SK-N-SH (cell line): ENCODE results near the gene PPM1N. TPM values are rescaled to one million over a fixed set of nuclear protein-coding genes. Genes with fewer than 3 reads are reported as not detected.

Experiments
- CTCF ChIA-PET: fragments of 300-600, 350-600 bp; formaldehyde crosslinking; extraction: SDS; loops from one replicate; lab custom pipeline; 2021; lab: Yijun Ruan, JAX
- POLR2A ChIA-PET: fragments of 350-600 bp; sonication (Branson Sonifier 250); formaldehyde crosslinking; extraction: SDS; loops from one replicate; lab custom pipeline; 2020; ENCODE audit warnings: antibody characterized with exemption, inconsistent platforms; lab: Yijun Ruan, JAX
- DNase-seq: peaks from one replicate; pipeline ENCODE4 v3.0.0; 2012
- H2AFZ ChIP-seq: fragments of 200-600 bp; sonication (generic); 2 replicates; pipeline ENCODE4 v1.8.1; 2016; ENCODE audit warnings: antibody characterized with exemption, mild to moderate bottlenecking, low read depth
- H3F3A ChIP-seq: fragments of 200-600 bp; sonication (generic); replicated peaks from 2 replicates; pipeline ENCODE3; 2016; ENCODE audit warnings: antibody characterized with exemption, mild to moderate bottlenecking; ENCODE audit not compliant: insufficient read depth
- H3K27ac ChIP-seq, 2 experiments: fragments of 200-500 bp in 1 of 2; fragments of 200-600 bp in 1 of 2; sonication (Bioruptor generic) in 1 of 2; sonication (generic), shearing (Covaris generic) in 1 of 2; 2 replicates each; pipeline versions ENCODE4 v1.5.1 to v1.6.1; 2014 to 2016; ENCODE audit warnings: low read depth in 2 of 2, inconsistent platforms in 1 of 2, low read length in 1 of 2, mild to moderate bottlenecking in 1 of 2, mixed read lengths in 1 of 2
- H3K27me3 ChIP-seq: fragments of 200-600 bp; sonication (generic), shearing (Covaris generic); 2 replicates; pipeline ENCODE4 v1.6.1; 2016; ENCODE audit warnings: mixed run types; ENCODE audit not compliant: insufficient read depth
- H3K36me3 ChIP-seq, 2 experiments: fragments of 200-500 bp in 1 of 2; fragments of 200-600 bp in 1 of 2; sonication (Bioruptor generic) in 1 of 2; sonication (generic) in 1 of 2; replicated peaks in 1 of 2; 2 replicates each; pipeline versions ENCODE3 to v1.5.1; 2014 to 2016; ENCODE audit warnings: low read length in 1 of 2, mild to moderate bottlenecking in 1 of 2; ENCODE audit not compliant: insufficient read depth in 2 of 2, control insufficient read depth in 1 of 2
- H3K4me1 ChIP-seq, 2 experiments: fragments of 200-500 bp in 1 of 2; fragments of 200-600 bp in 1 of 2; sonication (Bioruptor generic) in 1 of 2; sonication (generic), shearing (Covaris generic) in 1 of 2; 2 replicates each; pipeline versions ENCODE4 v1.5.1 to v1.6.1; 2014 to 2016; ENCODE audit warnings: low read depth in 1 of 2, low read length in 1 of 2, mixed run types in 1 of 2; ENCODE audit not compliant: insufficient read depth in 2 of 2, control insufficient read depth in 1 of 2
- H3K4me2 ChIP-seq: fragments of 200-600 bp; sonication (generic), shearing (Covaris generic); 2 replicates; pipeline ENCODE4 v1.6.1; 2017; ENCODE audit warnings: mixed run types
- H3K4me3 ChIP-seq, 2 experiments: fragments of 200-500 bp in 1 of 2; fragments of 200-600 bp in 1 of 2; sonication (Bioruptor generic) in 1 of 2; sonication (generic), shearing (Covaris generic) in 1 of 2; 2 replicates each; pipeline versions ENCODE4 v1.5.1 to v1.8.1; 2014 to 2016; ENCODE audit warnings: low read depth in 2 of 2, inconsistent platforms in 1 of 2, low read length in 1 of 2, mild to moderate bottlenecking in 1 of 2, mixed read lengths in 1 of 2, moderate library complexity in 1 of 2
- H3K79me2 ChIP-seq: fragments of 200-600 bp; sonication (generic); 2 replicates; pipeline ENCODE4 v1.8.1; 2017; ENCODE audit warnings: mild to moderate bottlenecking; ENCODE audit not compliant: insufficient read depth
- H3K9ac ChIP-seq: fragments of 200-600 bp; sonication (generic); 2 replicates; pipeline ENCODE4 v1.6.1; 2017; ENCODE audit warnings: mixed run types
- H3K9me2 ChIP-seq: fragments of 200-600 bp; sonication (generic); 2 replicates; pipeline ENCODE4 v1.6.1; 2017; ENCODE audit warnings: mixed run types
- H3K9me3 ChIP-seq: fragments of 200-600 bp; sonication (generic); 2 replicates; pipeline ENCODE4 v1.6.1; 2017; ENCODE audit warnings: mixed run types, mild to moderate bottlenecking, moderate library complexity
- H4K20me1 ChIP-seq: fragments of 200-600 bp; sonication (generic); 2 replicates; pipeline ENCODE4 v1.6.1; 2017; ENCODE audit warnings: mild to moderate bottlenecking, mixed run types; ENCODE audit not compliant: insufficient read depth
- ELF1 ChIP-seq: IDR thresholded peaks from 2 replicates; pipeline ENCODE4 v1.4.0; 2012
- EP300 ChIP-seq, 2 experiments: IDR thresholded peaks; 2 replicates each; pipeline versions ENCODE4 v1.4.0 to v1.6.1; 2012; ENCODE audit warnings: borderline replicate concordance in 1 of 2, low read depth in 1 of 2, low read length in 1 of 2
- EZH2phosphoT487 ChIP-seq: fragments of 200-600 bp; sonication (generic); IDR thresholded peaks from 2 replicates; pipeline ENCODE4 v1.6.1; 2017; ENCODE audit warnings: low read depth, mixed run types, mild to moderate bottlenecking, antibody characterized with exemption, moderate library complexity, borderline replicate concordance
- MEF2A ChIP-seq: IDR thresholded peaks from 2 replicates; pipeline ENCODE4 v1.4.0; 2012; ENCODE audit warnings: low read depth, borderline replicate concordance
- NRF1 ChIP-seq: IDR thresholded peaks from 2 replicates; pipeline ENCODE4 v1.6.1; 2012; ENCODE audit warnings: low read depth, mild to moderate bottlenecking, low read length
- POLR2AphosphoS5 ChIP-seq: IDR thresholded peaks from 2 replicates; pipeline ENCODE4 v1.6.1; 2012; ENCODE audit warnings: low read depth, low read length
- SIN3A ChIP-seq: IDR thresholded peaks from 2 replicates; pipeline ENCODE4 v1.6.1; 2012; ENCODE audit warnings: low read depth, mild to moderate bottlenecking, low read length, moderate library complexity, borderline replicate concordance
- TAF1 ChIP-seq: IDR thresholded peaks from 2 replicates; pipeline ENCODE4 v1.6.1; 2012; ENCODE audit warnings: low read depth, mild to moderate bottlenecking, low read length, moderate library complexity, borderline replicate concordance
- WGBS: methylation state at CpG from one replicate; pipeline ENCODE4 v1.1.6; 2017; ENCODE audit warnings: low lambda C conversion rate; 5-methylcytosine and 5-hydroxymethylcytosine counted together
- polyA plus RNA-seq, 3 experiments: library from polyadenylated mRNA; depleted of rRNA; stranded (reverse); fragments of >200 nt; gene quantifications; 2 replicates each; pipeline ENCODE4 v1.2.3, GENCODE V29; 2012
- TF ChIP-seq, protein P1 (sequence below): IDR thresholded peaks from 2 replicates; pipeline ENCODE4; 2012
- TF ChIP-seq, protein P2 (sequence below): IDR thresholded peaks from 2 replicates; pipeline ENCODE4 v1.4.0; 2012; ENCODE audit warnings: low read depth, borderline replicate concordance
- TF ChIP-seq, protein P3 (sequence below): IDR thresholded peaks from 2 replicates; pipeline ENCODE4 v1.6.1; 2012; ENCODE audit warnings: mild to moderate bottlenecking, low read depth, low read length, moderate library complexity

PPM1N gene
- polyA plus RNA-seq, 1 of the 3 experiments (the other 2 are of a cell fraction) = 10.3 TPM

DNA sequence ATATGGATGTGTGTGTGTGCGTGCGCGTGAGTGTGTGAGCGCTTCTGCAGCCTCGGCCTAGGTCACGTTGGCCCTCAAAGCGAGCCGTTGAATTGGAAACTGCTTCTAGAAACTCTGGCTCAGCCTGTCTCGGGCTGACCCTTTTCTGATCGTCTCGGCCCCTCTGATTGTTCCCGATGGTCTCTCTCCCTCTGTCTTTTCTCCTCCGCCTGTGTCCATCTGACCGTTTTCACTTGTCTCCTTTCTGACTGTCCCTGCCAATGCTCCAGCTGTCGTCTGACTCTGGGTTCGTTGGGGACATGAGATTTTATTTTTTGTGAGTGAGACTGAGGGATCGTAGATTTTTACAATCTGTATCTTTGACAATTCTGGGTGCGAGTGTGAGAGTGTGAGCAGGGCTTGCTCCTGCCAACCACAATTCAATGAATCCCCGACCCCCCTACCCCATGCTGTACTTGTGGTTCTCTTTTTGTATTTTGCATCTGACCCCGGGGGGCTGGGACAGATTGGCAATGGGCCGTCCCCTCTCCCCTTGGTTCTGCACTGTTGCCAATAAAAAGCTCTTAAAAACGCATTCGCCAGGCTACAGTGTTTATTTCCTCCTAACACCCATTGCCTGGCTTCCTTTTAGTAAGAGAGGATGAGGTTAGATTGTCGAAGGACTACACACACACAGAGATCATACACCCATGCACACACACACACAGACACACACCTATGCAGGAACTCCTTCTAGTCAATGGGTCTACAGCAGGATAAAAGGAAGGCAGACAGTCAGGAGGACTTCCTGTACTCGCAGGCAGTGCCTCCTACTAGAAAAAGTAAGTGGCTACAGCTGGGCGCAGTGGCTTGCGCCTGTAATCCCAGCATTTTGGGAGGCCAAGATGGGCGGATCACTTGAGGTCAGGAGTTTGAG lies 23.4 kb upstream of the PPM1N start:
- ChIA-PET CTCF (interaction anchor here (3.5 to 27.6 kb wide), 2 partner anchors 11 to 32 kb away, joined by 17 to 870 read pairs; no protein-coding TSS in a partner anchor), POLR2A (no interaction called here)
- peaks cover 21% of the 10 kb centered on the region; the same call in 1 of the 2 replicates for H4K20me1 ChIP-seq
- no peaks in the 10 kb centered on the region for H3K79me2 ChIP-seq
- no peaks in the 10 kb centered on the region for H3K9me2 ChIP-seq
- no peak for DNase-seq
- no peak overlapping the region for H3K4me2 ChIP-seq
- H3K9ac ChIP-seq = no peak overlapping the region
- TF ChIP-seq TAF1 (no peak), EP300 (IDR thresholded peaks at IDR 0.05; ENCODE audit: borderline replicate concordance in 1 of 2, low read depth in 1 of 2, low read length in 1 of 2) (no peak), POLR2AphosphoS5 (no peak), SIN3A (no peak), EZH2phosphoT487 (no peak)
- TF ChIP-seq, protein P1, sequence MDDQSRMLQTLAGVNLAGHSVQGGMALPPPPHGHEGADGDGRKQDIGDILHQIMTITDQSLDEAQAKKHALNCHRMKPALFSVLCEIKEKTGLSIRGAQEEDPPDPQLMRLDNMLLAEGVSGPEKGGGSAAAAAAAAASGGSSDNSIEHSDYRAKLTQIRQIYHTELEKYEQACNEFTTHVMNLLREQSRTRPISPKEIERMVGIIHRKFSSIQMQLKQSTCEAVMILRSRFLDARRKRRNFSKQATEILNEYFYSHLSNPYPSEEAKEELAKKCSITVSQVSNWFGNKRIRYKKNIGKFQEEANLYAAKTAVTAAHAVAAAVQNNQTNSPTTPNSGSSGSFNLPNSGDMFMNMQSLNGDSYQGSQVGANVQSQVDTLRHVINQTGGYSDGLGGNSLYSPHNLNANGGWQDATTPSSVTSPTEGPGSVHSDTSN = no peak
- TF ChIP-seq, protein P2, sequence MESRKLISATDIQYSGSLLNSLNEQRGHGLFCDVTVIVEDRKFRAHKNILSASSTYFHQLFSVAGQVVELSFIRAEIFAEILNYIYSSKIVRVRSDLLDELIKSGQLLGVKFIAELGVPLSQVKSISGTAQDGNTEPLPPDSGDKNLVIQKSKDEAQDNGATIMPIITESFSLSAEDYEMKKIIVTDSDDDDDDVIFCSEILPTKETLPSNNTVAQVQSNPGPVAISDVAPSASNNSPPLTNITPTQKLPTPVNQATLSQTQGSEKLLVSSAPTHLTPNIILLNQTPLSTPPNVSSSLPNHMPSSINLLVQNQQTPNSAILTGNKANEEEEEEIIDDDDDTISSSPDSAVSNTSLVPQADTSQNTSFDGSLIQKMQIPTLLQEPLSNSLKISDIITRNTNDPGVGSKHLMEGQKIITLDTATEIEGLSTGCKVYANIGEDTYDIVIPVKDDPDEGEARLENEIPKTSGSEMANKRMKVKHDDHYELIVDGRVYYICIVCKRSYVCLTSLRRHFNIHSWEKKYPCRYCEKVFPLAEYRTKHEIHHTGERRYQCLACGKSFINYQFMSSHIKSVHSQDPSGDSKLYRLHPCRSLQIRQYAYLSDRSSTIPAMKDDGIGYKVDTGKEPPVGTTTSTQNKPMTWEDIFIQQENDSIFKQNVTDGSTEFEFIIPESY = no peak
- no peak overlapping the region for H2AFZ ChIP-seq
- 79% methylated on average over 27 of the region's 28 CpGs for WGBS
- no peak overlapping the region for H3K27ac ChIP-seq
- H3F3A ChIP-seq = peaks cover 13% of the 10 kb centered on the region
- no peaks in the 10 kb centered on the region for H3K36me3 ChIP-seq
- H3K9me3 ChIP-seq = no peaks in the 10 kb centered on the region
- peaks cover 0 to 10% of the 10 kb centered on the region in 2 experiments; a peak in 2 of 4 replicates for H3K4me1 ChIP-seq
- H3K4me3 ChIP-seq = no peak overlapping the region
- no peaks in the 10 kb centered on the region for H3K27me3 ChIP-seq

DNA sequence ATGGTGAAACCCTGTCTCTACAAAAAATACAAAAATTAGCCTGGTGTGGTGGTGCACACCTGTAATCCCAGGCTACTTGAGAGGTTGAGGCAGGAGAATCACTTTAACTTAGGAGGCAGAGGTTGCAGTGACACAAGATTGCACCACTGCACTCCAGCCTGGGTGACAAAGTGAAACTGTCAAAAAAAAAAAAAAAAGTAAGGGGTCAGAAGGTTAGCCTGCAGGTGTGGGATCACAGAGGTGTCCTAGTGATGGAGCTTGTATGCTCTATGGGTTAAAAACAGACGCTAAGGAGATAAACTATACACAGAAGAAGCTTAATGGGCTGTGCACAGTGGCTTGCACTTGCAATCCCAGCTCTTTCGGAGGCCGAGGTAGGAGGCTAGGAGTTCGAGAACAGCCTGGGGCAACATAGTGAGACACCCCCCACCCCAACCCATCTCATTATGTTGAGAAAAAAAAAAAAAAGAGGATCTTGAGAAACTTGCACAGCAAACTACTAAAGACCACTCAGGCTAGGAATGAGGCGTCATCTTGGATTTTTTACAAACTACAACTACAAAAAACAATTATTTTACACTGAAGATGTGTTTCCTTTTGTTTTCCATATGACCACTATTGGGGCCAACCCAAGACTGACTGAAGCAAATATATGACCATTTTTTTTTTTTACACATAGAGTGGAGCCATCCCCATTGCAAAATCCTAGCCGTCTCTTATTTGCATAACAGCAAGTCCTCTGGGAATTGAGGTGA lies 22.5 kb upstream of the PPM1N start:
- ChIA-PET CTCF (interaction anchor here (3.5 to 27.6 kb wide), 2 partner anchors 10 to 33 kb away, joined by 17 to 870 read pairs; no protein-coding TSS in a partner anchor), POLR2A (no interaction called here)
- peaks cover 13% of the 10 kb centered on the region for H3F3A ChIP-seq
- H3K9ac ChIP-seq = no peak overlapping the region
- H3K36me3 ChIP-seq = no peaks in the 10 kb centered on the region
- peaks cover 0 to 5% of the 10 kb centered on the region in 2 experiments; a peak in 2 of 4 replicates for H3K4me1 ChIP-seq
- H3K9me2 ChIP-seq = no peaks in the 10 kb centered on the region
- no peak overlapping the region for H3K4me3 ChIP-seq
- H3K9me3 ChIP-seq = no peaks in the 10 kb centered on the region
- no peak for DNase-seq
- H4K20me1 ChIP-seq = peaks cover 12% of the 10 kb centered on the region; the same call in 1 of the 2 replicates
- no peaks in the 10 kb centered on the region for H3K79me2 ChIP-seq
- no peak overlapping the region for H3K4me2 ChIP-seq
- no peak overlapping the region for H3K27ac ChIP-seq
- no peaks in the 10 kb centered on the region for H3K27me3 ChIP-seq
- H2AFZ ChIP-seq = no peak overlapping the region
- 77% methylated on average over 6 of the region's 6 CpGs for WGBS
- TF ChIP-seq, protein P1 = no peak
- TF ChIP-seq ELF1 (no peak), MEF2A (no peak), TAF1 (no peak), NRF1 (no peak)
- TF ChIP-seq, protein P2 = no peak
- TF ChIP-seq, protein P3, sequence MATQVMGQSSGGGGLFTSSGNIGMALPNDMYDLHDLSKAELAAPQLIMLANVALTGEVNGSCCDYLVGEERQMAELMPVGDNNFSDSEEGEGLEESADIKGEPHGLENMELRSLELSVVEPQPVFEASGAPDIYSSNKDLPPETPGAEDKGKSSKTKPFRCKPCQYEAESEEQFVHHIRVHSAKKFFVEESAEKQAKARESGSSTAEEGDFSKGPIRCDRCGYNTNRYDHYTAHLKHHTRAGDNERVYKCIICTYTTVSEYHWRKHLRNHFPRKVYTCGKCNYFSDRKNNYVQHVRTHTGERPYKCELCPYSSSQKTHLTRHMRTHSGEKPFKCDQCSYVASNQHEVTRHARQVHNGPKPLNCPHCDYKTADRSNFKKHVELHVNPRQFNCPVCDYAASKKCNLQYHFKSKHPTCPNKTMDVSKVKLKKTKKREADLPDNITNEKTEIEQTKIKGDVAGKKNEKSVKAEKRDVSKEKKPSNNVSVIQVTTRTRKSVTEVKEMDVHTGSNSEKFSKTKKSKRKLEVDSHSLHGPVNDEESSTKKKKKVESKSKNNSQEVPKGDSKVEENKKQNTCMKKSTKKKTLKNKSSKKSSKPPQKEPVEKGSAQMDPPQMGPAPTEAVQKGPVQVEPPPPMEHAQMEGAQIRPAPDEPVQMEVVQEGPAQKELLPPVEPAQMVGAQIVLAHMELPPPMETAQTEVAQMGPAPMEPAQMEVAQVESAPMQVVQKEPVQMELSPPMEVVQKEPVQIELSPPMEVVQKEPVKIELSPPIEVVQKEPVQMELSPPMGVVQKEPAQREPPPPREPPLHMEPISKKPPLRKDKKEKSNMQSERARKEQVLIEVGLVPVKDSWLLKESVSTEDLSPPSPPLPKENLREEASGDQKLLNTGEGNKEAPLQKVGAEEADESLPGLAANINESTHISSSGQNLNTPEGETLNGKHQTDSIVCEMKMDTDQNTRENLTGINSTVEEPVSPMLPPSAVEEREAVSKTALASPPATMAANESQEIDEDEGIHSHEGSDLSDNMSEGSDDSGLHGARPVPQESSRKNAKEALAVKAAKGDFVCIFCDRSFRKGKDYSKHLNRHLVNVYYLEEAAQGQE = no peak
